Prostate gland (tissue), 2 donors: ENCODE results near the gene SHF. TPM values are rescaled to one million over a fixed set of nuclear protein-coding genes. Genes with fewer than 3 reads are reported as not detected.

ENCODE experiments used
- DNase-seq: peaks from one replicate; pipeline ENCODE4 v3.0.0-alpha.2; 2019; ENCODE audit warnings: low spot score
- H3K27ac ChIP-seq, 2 donors: fragments of 200-600 bp; sonication (generic); 2 replicates each; pipeline ENCODE4 v1.5.1; 2017 to 2019
- H3K27me3 ChIP-seq: fragments of 200-600 bp; sonication (generic); replicated peaks from 2 replicates; pipeline ENCODE4 v1.5.1; 2019; ENCODE audit not compliant: insufficient read depth
- H3K36me3 ChIP-seq, 2 donors: fragments of 200-600 bp; sonication (generic); 1 replicate in 1 of 2; 2 replicates in 1 of 2; pipeline versions ENCODE4 v1.5.1 to v1.8.1; 2017 to 2019
- H3K4me1 ChIP-seq: fragments of 200-600 bp; sonication (generic); replicated peaks from 2 replicates; pipeline ENCODE4 v1.5.1; 2019
- H3K4me3 ChIP-seq, 2 donors: fragments of 200-600 bp; sonication (generic); 2 replicates each; pipeline ENCODE4 v1.5.1; 2017 to 2019
- H3K9me3 ChIP-seq: fragments of 200-600 bp; sonication (generic); 2 replicates; pipeline ENCODE4 v1.5.1; 2017
- CTCF ChIP-seq, 4 experiments: fragments of 200-600 bp in 2 of 4; fragments of 450-650 bp in 2 of 4; sonication (generic) in 2 of 4; IDR thresholded peaks; 1 replicate in 3 of 4; 2 replicates in 1 of 4; pipeline ENCODE4 v1.5.1; 2016 to 2019; ENCODE audit warnings: antibody characterized with exemption in 4 of 4, mild to moderate bottlenecking in 2 of 4, moderate library complexity in 2 of 4
- POLR2A ChIP-seq: fragments of 450-650 bp; IDR thresholded peaks from one replicate; pipeline ENCODE4 v1.6.1; 2016; ENCODE audit warnings: antibody characterized with exemption, mild to moderate bottlenecking
- POLR2AphosphoS5 ChIP-seq: sonication (generic); formaldehyde crosslinking; IDR thresholded peaks from one replicate; pipeline ENCODE4 v1.6.1; 2017; ENCODE audit warnings: antibody characterized with exemption
- WGBS: methylation state at CpG from one replicate; pipeline ENCODE4 v1.1.5; 2018; 5-methylcytosine and 5-hydroxymethylcytosine counted together
- intact Hi-C: fragments of 100-400 bp; cut with DNase I; formaldehyde crosslinking; loops from one replicate; pipeline ENCODE4 v1.14.2; 2022
- total RNA-seq, 2 donors: library from RNA; depleted of rRNA; stranded (reverse); fragments of >200 nt; gene quantifications; one replicate each; pipeline ENCODE4 v1.1.0, GENCODE V29; 2016

Gene SHF
- total RNA-seq, 2 donors from 2014 or later, result 11.2 to 13.7 TPM

- TF ChIP-seq POLR2A (no peak), POLR2AphosphoS5 (no peak), CTCF (IDR thresholded peaks at IDR 0.05) (no peak)
- H3K27ac ChIP-seq, result no peak overlapping the region
- H3K9me3 ChIP-seq, result no peaks in the 10 kb centered on the region
- DNase-seq, result no peak
- H3K27me3 ChIP-seq, result peaks cover 19% of the 10 kb centered on the region
- intact Hi-C loops, result no loop called here
- H3K4me1 ChIP-seq, result no peaks in the 10 kb centered on the region
- H3K4me3 ChIP-seq, result no peak overlapping the region
- no peaks in the 10 kb centered on the region for H3K36me3 ChIP-seq
- whole genome bisulfite sequencing, result 80% methylated on average over 4 of the region's 5 CpGs
Measured at GRCh38 chr15:45118996-45119395, 68.8 kb downstream of the SHF start.

GRCh38 chr15:45118131-45118588 lies 69.6 kb downstream of the SHF start:
- peaks cover 24% of the 10 kb centered on the region for H3K27me3 ChIP-seq
- peaks cover under 1% of the 10 kb centered on the region for H3K4me1 ChIP-seq
- H3K27ac ChIP-seq, result no peak overlapping the region
- intact Hi-C loops, result no loop called here
- TF ChIP-seq POLR2A (no peak), POLR2AphosphoS5 (peak; percentile 75), CTCF (IDR thresholded peaks at IDR 0.05) (peak; percentile 79 to 98 (median 92))
- no peak overlapping the region for H3K4me3 ChIP-seq
- H3K9me3 ChIP-seq, result no peaks in the 10 kb centered on the region
- WGBS, result under 1% methylated on average over 14 of the region's 14 CpGs
- peak; percentile 89 for DNase-seq
- H3K36me3 ChIP-seq, result no peaks in the 10 kb centered on the region

- Histone ChIP-seq H3K36me3 (no peaks in the 10 kb centered on the region), H3K9me3 (no peaks in the 10 kb centered on the region), H3K27ac (no peak overlapping the region), H3K27me3 (peaks cover 30% of the 10 kb centered on the region), H3K4me1 (peaks cover 2% of the 10 kb centered on the region), H3K4me3 (no peak overlapping the region)
- 51% methylated on average over 33 of the region's 33 CpGs for WGBS
- DNase-seq, result no peak
- TF ChIP-seq CTCF (IDR thresholded peaks at IDR 0.05) (no peak), POLR2AphosphoS5 (no peak), POLR2A (no peak)
- intact Hi-C loops, result no loop called here
Measured at GRCh38 chr15:45117308-45118130, 70.2 kb downstream of the SHF start.

Other genes starting within 250 kb of the SHF start
- 1 to 10 TPM in 1 of 2 donors, not detected in 1; 5.0 TPM for gene TERB2, start 231.3 kb downstream of the SHF start, total RNA-seq
- gene SORD, start 164.8 kb downstream of the SHF start, total RNA-seq, result 100 to 1,000 TPM; 197 to 593 TPM
- 1 to 10 TPM; 2.3 to 2.5 TPM for gene DUOX2, start 73.8 kb downstream of the SHF start, total RNA-seq
- not detected for gene DUOXA2, start 73.6 kb downstream of the SHF start, total RNA-seq
- 10 to 100 TPM; 17.6 to 38.8 TPM for gene DUOXA1, start 58.1 kb downstream of the SHF start, total RNA-seq
- gene DUOX1, start 58.0 kb downstream of the SHF start, total RNA-seq, result 10 to 100 TPM; 18.4 to 32.1 TPM
- under 1 TPM in 1 of 2 donors, not detected in 1; 0.51 TPM for gene SLC28A2, start 64.3 kb upstream of the SHF start, total RNA-seq
- gene GATM, start 190.6 kb upstream of the SHF start, total RNA-seq, result 100 to 1,000 TPM in 1 of 2 donors, 10 to 100 TPM in 1; 12.9 to 254 TPM